NT2/D1 (cell line): ENCODE data around the gene MKRN2OS.

ENCODE experiments used
- SUZ12 ChIP-seq: IDR thresholded peaks from 2 replicates; pipeline ENCODE4 v1.6.1; 2011; ENCODE audit not compliant: insufficient read length, insufficient read depth; ENCODE audit errors: extremely low read depth
- YY1 ChIP-seq: IDR thresholded peaks from 2 replicates; pipeline ENCODE4 v1.6.1; 2011; ENCODE audit not compliant: insufficient read length, insufficient read depth
- ZNF274 ChIP-seq: IDR thresholded peaks from 2 replicates; pipeline ENCODE4 v1.6.1; 2011; ENCODE audit warnings: mild to moderate bottlenecking, low read depth, low read length

DNA sequence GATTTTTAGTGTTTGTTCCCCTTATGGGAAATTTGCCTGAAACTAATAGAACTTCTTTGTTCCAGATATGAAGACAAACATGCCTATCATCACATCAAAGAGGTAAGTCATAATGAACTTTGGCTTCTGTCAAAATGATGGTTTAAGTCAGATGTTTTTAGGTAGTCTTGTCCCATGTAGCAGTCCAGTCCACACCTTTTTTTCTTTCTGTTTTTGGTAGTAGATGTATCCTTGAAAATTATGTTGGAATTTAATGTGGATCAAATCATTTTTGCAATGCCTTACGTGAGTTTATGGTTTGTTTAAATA, 48.9 kb downstream of the MKRN2OS start:
- TF ChIP-seq SUZ12 (no peak), ZNF274 (no peak), YY1 (no peak)
